Right forelimb (tissue), 1 donor: Measurements from ENCODE around the gene OR2A42.
"Not testable (repeated sequence)": the region's sequence is repeated elsewhere in the genome, so short reads cannot be mapped to it uniquely, and the experiment has no call there.

Experiments
- DNase-seq: peaks from one replicate; pipeline ENCODE4 v3.0.0-alpha.2; 2018

Gene OR2A42

GRCh38 chr7:144239365-144239764 is at the start of gene OR2A42:
OR2A42 (minus strand) TSS chr7:144239605; CDS start chr7:144232843, 6,762 bp downstream.
- DNase-seq: not testable (repeated sequence)

GRCh38 chr7:144287171-144287784 is 47.9 kb upstream of the OR2A42 start:
- not testable (repeated sequence) for DNase-seq

- DNase-seq: not testable (repeated sequence)
These were observed 44.3 kb upstream of the OR2A42 start for GRCh38 chr7:144283716-144284115.

GRCh38 chr7:144282490-144282889 is 43.1 kb upstream of the OR2A42 start:
- not testable (repeated sequence) for DNase-seq

- DNase-seq: not testable (repeated sequence)
These were observed 42.6 kb upstream of the OR2A42 start for GRCh38 chr7:144281981-144282380.

- not testable (repeated sequence) for DNase-seq
These were observed 40.6 kb upstream of the OR2A42 start for GRCh38 chr7:144280010-144280409.

GRCh38 chr7:144275281-144275680 is 35.9 kb upstream of the OR2A42 start:
- not testable (repeated sequence) for DNase-seq

- DNase-seq: not testable (repeated sequence)
These were observed 29.8 kb upstream of the OR2A42 start, which contains the start of gene CTAGE8 for GRCh38 chr7:144269188-144269587. CTAGE8 (minus strand) TSS chr7:144269288; CDS start chr7:144269250, 38 bp downstream.

GRCh38 chr7:144264692-144265091 is 25.3 kb upstream of the OR2A42 start, which contains the start of gene OR2A7:
OR2A7 (minus strand) TSS chr7:144264792; CDS start chr7:144259628, 5,164 bp downstream.
- DNase-seq: not testable (repeated sequence)

- not testable (repeated sequence) for DNase-seq
These were observed 22.7 kb upstream of the OR2A42 start for GRCh38 chr7:144262128-144262527.

GRCh38 chr7:144259067-144259466 is 19.7 kb upstream of the OR2A42 start:
- not testable (repeated sequence) for DNase-seq

GRCh38 chr7:144256112-144256511 is 16.7 kb upstream of the OR2A42 start:
- peak; percentile 37 for DNase-seq

- DNase-seq: peak; percentile 33
These were observed 16.1 kb upstream of the OR2A42 start for GRCh38 chr7:144255471-144255897.

GRCh38 chr7:144252307-144252706 is 12.9 kb upstream of the OR2A42 start:
- DNase-seq: not testable (repeated sequence)

GRCh38 chr7:144247674-144248330 is 8.4 kb upstream of the OR2A42 start:
- DNase-seq: not testable (repeated sequence)

GRCh38 chr7:144246967-144247366 is 7.6 kb upstream of the OR2A42 start:
- not testable (repeated sequence) for DNase-seq

GRCh38 chr7:144245372-144245771 is 6.0 kb upstream of the OR2A42 start:
- not testable (repeated sequence) for DNase-seq

GRCh38 chr7:144238530-144239082 is 799 bp downstream of the OR2A42 start:
- DNase-seq: not testable (repeated sequence)

- not testable (repeated sequence) for DNase-seq
These were observed 6.4 kb downstream of the OR2A42 start for GRCh38 chr7:144233039-144233438.

- DNase-seq: not testable (repeated sequence)
These were observed 8.4 kb downstream of the OR2A42 start for GRCh38 chr7:144231027-144231426.

- DNase-seq: peak; percentile 10
These were observed 10.6 kb downstream of the OR2A42 start for GRCh38 chr7:144228810-144229209.

GRCh38 chr7:144226866-144227265 is 12.5 kb downstream of the OR2A42 start:
- DNase-seq: not testable (repeated sequence)

GRCh38 chr7:144223675-144224074 is 15.7 kb downstream of the OR2A42 start:
- not testable (repeated sequence) for DNase-seq

GRCh38 chr7:144220531-144220930 is 18.9 kb downstream of the OR2A42 start:
- not testable (repeated sequence) for DNase-seq
